Mesodermal cell (in vitro differentiated cells): ENCODE results near the gene FN3KRP.

Experiments used
- H3K27ac ChIP-seq: 2 replicates; pipeline ENCODE4 v1.7.0; 2013; ENCODE audit warnings: mild to moderate bottlenecking, low read depth, low read length, moderate library complexity; ENCODE audit not compliant: severe bottlenecking
- H3K36me3 ChIP-seq: 2 replicates; pipeline ENCODE4 v1.7.1; 2013; ENCODE audit warnings: mild to moderate bottlenecking, low read length, moderate library complexity; ENCODE audit not compliant: control insufficient read depth, insufficient read depth
- H3K4me1 ChIP-seq: one replicate; pipeline ENCODE4 v1.7.1; 2013; ENCODE audit warnings: mild to moderate bottlenecking, low read length; ENCODE audit not compliant: insufficient read depth, control insufficient read depth, poor library complexity, severe bottlenecking
- H3K4me3 ChIP-seq: 2 replicates; pipeline ENCODE4 v1.7.0; 2013; ENCODE audit warnings: low read length, control low read depth, mild to moderate bottlenecking; ENCODE audit not compliant: insufficient read depth, poor library complexity, severe bottlenecking; ENCODE audit errors: extremely low read depth
- H3K9me3 ChIP-seq: 2 replicates; pipeline ENCODE4 v1.7.1; 2013; ENCODE audit warnings: mild to moderate bottlenecking, low read length, moderate library complexity; ENCODE audit not compliant: control insufficient read depth
- WGBS, 2 experiments: methylation state at CpG; one replicate each; pipeline ENCODE4 v1.1.5; 2013; ENCODE audit warnings: missing lambda C conversion rate in 2 of 2; ENCODE audit not compliant: insufficient coverage in 2 of 2; 5-methylcytosine and 5-hydroxymethylcytosine counted together

FN3KRP gene

DNA sequence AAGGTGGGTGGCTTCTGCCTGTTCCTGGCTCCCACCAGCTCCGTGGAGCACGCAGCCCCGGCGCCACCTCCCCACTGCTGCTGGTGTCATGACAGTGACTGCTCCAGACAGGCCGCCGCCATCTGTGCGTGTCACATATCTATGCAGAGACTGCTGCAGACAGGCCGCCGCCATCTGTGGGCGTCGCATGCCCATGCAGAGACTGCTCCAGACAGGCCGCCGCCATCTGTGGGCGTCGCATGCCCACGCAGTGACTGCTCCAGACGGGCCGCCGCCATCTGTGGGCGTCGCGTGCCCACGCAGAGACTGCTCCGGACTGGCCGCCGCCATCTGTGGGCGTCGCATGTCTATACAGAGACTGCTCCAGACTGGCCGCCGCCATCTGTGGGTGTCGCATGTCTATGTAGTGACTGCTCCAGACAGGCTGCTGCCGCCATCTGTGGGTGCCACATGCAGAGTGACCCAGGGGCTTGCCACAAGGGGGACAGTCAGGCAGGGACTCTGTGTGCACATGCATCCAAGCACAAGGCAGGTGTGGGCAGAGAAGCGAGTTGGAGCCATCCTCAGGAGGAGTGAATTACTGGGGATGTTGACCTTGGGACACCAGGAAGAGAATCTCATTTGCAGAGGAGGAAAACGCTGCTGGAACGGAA lies 3.3 kb upstream of the FN3KRP start:
- no peak overlapping the region for H3K27ac ChIP-seq
- H3K4me1 ChIP-seq, result no peaks in the 10 kb centered on the region
- WGBS, 2 experiments, result 90 to 93% methylated on average over 33 to 35 of the region's 35 CpGs

DNA sequence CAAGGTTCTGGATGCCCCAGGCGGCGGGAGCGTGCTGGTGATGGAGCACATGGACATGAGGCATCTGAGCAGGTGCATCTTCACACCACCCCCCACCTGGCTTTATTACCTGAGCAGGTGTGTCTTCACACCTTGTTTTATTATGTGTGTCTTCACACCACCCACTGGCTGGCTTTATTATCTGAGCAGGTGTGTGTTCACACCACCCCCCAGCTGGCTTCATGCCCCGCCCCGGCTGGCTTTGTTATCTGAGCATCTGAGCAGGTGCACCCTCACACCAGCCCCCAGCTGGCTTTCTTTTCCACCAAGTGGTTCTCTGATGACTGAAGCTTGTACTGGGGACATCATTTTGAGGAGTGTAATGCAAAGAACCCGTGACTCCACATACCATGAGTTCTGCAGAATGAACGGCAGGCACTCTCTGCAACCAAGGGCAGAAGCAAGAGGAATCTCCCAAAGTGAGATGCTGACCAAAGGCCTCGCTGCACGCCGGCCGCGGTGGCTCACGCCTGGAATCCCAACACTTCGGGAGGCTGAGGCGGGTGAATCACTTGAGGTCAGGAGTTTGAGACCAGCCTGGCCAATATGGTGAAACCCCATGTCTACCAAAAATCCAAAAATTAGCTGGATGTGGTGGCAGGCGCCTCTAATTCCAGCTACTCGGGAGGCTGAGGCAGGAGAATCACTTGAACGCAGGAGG lies 2.6 kb downstream of the FN3KRP start:
- 94 to 96% methylated on average over 14 to 16 of the region's 18 CpGs for WGBS, 2 experiments
- no peak overlapping the region for H3K27ac ChIP-seq
- peaks cover 36% of the 10 kb centered on the region for H3K36me3 ChIP-seq

More for the DNA sequence above, 3.3 kb upstream of the FN3KRP start:
- H3K4me3 ChIP-seq, result no peak overlapping the region
- no peaks in the 10 kb centered on the region for H3K9me3 ChIP-seq
- no peaks in the 10 kb centered on the region for H3K36me3 ChIP-seq

DNA sequence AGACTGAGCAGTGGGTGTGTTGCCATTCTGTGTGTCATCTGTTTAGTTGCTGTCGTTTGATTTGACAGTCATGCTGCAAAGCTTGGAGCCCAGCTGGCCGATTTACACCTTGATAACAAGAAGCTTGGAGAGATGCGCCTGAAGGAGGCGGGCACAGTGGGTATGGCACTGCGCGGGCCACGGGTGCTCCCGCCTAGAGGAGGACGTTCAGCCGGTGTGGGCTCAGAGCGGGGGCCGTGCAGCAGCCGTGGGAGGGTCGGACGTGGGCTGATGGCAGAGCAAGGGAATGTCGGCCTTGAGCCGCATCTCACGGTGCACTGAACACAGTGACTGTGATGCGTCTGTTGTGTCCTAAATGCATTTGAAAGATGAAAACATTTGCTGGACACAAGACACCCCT lies 3.7 kb downstream of the FN3KRP start:
- Histone ChIP-seq H3K36me3 (peaks cover 43% of the 10 kb centered on the region), H3K9me3 (no peaks in the 10 kb centered on the region), H3K4me1 (no peaks in the 10 kb centered on the region), H3K4me3 (no peak overlapping the region), H3K27ac (no peak overlapping the region)
- WGBS, 2 experiments, result 96 to 97% methylated on average over 19 of the region's 19 CpGs

More for the DNA sequence above, 2.6 kb downstream of the FN3KRP start:
- H3K4me1 ChIP-seq, result no peaks in the 10 kb centered on the region
- H3K4me3 ChIP-seq, result no peak overlapping the region
- no peaks in the 10 kb centered on the region for H3K9me3 ChIP-seq

DNA sequence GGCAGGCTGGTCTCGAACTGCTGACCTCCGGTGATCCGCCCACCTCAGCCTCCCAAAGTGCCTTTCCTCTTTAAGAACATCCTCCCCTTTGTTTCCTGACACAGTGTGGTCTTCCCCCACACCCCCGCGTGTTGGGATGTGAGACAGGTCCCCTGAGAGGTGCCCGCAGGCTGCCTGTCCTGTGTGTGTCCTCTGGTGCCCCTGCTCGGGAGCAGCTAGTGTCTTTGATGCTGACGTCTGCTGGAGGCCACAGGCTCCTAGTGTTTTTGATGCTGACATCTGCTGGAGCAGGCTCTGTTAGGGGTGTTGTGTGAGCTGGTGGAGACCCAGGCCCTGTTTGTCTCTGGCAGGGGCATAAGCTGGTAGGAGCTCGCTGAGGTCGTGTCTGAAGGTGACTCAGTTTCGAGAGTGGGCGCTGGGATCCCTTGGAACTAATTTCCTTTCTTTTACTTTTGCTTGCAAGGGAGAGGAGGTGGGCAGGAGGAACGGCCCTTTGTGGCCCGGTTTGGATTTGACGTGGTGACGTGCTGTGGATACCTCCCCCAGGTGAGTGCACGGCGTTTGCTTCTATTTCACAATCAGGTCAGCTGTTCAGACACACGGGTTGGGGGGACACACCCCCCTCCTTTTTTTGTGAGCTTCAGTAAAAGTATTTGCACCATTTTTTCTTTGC lies 6.0 kb downstream of the FN3KRP start:
- no peak overlapping the region for H3K27ac ChIP-seq
- H3K36me3 ChIP-seq, result peaks cover 60% of the 10 kb centered on the region
- H3K4me1 ChIP-seq, result no peaks in the 10 kb centered on the region
- no peaks in the 10 kb centered on the region for H3K9me3 ChIP-seq
- 93 to 97% methylated on average over 10 to 15 of the region's 19 CpGs for WGBS, 2 experiments
- H3K4me3 ChIP-seq, result no peak overlapping the region

DNA sequence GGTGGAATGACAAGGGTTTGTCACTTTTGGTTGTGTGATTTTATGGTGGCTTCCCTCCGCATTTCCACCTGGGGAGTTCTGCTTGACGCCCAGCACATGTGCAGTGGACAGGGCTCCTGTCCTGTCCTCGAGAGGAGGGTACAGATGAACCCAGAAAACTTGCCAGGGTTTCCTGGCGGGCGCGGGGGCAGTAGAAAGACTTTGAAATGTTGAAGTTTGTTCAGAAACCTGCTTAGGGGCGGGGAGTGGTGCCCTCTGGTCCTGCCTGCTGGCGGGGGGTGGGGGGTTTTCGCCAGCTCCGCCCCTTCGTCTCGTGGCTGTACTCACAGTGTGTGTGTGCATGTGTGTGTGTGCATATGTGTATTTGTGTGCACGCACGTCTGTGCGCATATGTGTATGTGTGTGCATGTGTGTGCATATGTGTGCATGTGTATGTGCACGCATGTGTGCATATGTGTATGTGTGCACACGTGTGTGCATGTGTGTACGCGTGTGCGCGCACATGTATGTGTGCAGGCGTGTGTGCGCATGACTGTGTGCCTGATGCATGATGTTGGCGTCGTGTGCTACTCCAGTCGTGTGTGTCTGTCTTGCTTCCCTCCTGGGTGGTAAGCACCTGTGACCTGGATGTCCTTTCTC lies 6.8 kb downstream of the FN3KRP start:
- H3K4me3 ChIP-seq, result no peak overlapping the region
- WGBS, 2 experiments, result 92 to 94% methylated on average over 20 to 25 of the region's 26 CpGs
- H3K9me3 ChIP-seq, result no peaks in the 10 kb centered on the region
- H3K4me1 ChIP-seq, result no peaks in the 10 kb centered on the region
- no peak overlapping the region for H3K27ac ChIP-seq
- peaks cover 65% of the 10 kb centered on the region for H3K36me3 ChIP-seq

DNA sequence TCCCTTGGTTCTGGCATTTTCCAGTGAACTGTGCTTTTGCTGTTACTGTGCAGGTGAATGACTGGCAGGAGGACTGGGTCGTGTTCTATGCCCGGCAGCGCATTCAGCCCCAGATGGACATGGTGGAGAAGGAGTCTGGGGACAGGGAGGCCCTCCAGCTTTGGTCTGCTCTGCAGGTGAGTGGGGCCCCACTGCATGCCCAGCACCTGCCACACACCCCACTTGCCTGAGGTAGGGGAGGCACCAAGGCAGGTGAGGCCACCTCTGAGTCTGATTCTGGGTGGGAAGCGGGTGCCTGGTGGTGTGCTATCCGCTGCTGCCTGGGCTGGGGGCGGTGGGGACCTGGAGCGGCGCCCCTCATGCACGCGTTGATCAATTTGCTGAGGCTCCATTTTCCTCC lies 9.9 kb downstream of the FN3KRP start:
- Histone ChIP-seq H3K36me3 (peaks cover 61% of the 10 kb centered on the region), H3K4me1 (no peaks in the 10 kb centered on the region), H3K9me3 (no peaks in the 10 kb centered on the region), H3K27ac (no peak overlapping the region), H3K4me3 (no peak overlapping the region)
- WGBS, 2 experiments, result 96 to 97% methylated on average over 8 to 10 of the region's 10 CpGs

DNA sequence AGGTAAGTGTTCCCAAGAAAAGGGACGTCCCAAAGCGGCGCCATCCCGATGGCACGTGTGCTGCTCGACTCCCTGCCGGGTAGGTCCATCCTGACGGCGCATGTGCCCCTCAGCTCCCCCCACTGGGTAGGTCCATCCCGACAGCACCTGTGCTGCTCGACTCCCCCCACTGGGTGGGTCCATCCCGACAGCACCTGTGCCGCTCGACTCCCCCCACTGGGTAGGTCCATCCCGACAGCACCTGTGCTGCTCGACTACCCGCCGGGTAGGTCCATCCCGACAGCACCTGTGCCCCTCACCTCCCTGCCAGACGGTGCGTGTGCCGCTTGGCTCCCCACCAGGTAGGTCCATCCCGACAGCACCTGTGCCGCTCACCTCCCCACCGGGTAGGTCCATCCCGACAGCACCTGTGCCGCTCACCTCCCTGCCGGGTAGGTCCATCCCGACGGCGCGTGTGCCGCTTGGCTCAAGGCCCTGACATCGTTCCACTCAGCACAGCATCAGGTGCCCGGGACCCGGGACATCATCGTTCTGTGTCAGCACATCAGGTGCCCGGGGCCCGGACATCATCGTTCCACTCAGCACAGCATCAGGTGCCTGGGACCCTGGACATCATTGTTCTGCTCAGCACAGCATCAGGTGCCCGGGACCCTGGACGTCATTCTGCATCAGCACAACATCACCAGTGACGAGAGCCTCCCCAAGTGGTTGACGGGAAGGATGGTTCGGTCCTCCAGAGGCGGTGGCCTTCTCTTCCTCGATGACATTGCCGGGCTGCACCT lies 13.2 kb downstream of the FN3KRP start:
- peaks cover 17% of the 10 kb centered on the region for H3K9me3 ChIP-seq
- no peak overlapping the region for H3K27ac ChIP-seq
- peaks cover 61% of the 10 kb centered on the region for H3K36me3 ChIP-seq
- WGBS, 2 experiments, result 86 to 89% methylated on average over 45 to 48 of the region's 48 CpGs
- H3K4me1 ChIP-seq, result no peaks in the 10 kb centered on the region
- H3K4me3 ChIP-seq, result no peak overlapping the region

DNA sequence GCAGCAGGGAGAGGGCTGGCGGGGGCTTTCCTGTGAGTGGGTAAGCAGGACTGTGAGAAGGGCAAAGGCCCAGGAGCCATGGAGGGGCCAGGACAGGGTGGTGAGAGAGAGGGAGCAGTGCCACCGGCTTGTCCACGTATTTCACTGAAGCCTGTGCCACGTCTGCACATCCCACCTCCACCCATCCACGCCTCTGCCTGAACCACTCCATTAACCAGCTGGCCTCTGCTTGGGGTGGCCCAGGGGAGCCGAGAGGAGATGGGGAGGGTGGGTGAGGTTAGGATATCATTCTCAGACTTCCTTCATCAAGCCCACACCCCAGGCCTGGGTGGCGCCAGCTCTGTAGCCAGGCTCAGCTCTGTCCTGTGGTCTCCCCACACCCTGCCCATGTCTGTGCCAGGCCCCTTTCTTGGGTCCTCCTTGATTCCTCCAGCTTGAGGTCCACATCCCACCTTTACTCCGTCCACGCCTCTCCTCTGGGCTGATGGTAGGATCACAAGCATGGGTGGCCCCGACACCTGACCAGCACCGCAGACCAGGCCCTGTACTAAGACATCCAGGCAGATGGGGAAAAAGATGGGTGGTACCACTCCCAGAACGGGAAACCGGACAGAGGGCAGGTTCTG lies 15.7 kb downstream of the FN3KRP start:
- WGBS, 2 experiments, result 89 to 96% methylated on average over 6 to 8 of the region's 13 CpGs
- peaks cover 45% of the 10 kb centered on the region for H3K36me3 ChIP-seq
- H3K4me3 ChIP-seq, result no peak overlapping the region
- H3K27ac ChIP-seq, result no peak overlapping the region
- H3K4me1 ChIP-seq, result no peaks in the 10 kb centered on the region
- H3K9me3 ChIP-seq, result peaks cover 18% of the 10 kb centered on the region

DNA sequence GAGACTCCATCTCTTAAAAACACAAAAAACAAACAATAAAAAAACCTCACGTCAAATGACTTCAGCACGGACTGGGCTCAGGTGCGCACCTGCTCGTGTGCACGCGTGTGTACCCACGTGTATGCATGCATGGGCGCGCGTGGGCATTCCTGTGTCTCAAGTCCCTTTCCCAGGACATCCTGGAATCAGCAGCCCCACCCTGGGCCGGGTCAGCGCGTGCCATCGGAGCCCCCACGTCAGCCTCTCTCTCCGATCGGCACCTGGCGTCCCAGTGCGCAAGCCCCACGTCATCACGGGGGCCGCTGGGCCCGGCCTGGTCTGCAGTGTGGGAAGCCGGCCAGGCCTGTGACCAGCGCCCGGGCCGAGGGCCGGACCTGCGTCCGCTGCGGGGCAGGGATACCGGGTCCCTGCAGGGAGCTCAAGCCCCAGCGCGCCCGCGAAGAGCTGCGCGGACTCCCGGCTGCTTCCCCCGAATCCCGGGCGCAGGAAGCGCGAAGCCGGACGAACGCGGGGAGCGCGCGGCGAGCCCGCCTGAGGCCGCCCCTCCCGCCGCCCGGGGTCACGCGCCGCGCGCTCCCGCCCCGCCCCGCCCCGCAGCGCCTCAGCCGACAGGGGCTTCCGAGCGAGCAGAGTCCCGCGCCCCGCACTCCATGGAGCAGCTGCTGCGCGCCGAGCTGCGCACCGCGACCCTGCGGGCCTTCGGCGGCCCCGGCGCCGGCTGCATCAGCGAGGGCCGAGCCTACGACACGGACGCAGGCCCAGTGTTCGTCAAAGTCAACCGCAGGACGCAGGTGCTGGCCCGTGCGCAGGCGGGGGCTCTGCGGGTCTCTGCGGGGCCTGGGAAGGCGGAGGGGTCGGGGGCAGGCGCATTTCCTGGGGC lies 18.7 kb downstream of the FN3KRP start, which contains the start of gene FN3K:
Gene FN3K (plus strand): TSS at position 629 of the 880 bp plus-strand sequence. CDS start 22 bp downstream, at position 651.
- peaks cover 20% of the 10 kb centered on the region for H3K9me3 ChIP-seq
- no peaks in the 10 kb centered on the region for H3K4me1 ChIP-seq
- peak within 1 kb of the TSS; percentile 52 for H3K4me3 ChIP-seq
- H3K27ac ChIP-seq, result no peak within 1 kb of the TSS
- 9 to 15% methylated on average over 59 to 87 of the region's 101 CpGs for WGBS, 2 experiments
- H3K36me3 ChIP-seq, result peaks cover 29% of the 10 kb centered on the region
